GM19193 (cell line): ENCODE data around the gene MEGF11.

ENCODE experiments used
- POLR2A ChIP-seq: IDR thresholded peaks from 4 replicates; pipeline ENCODE4 v1.6.1; 2011; ENCODE audit not compliant: insufficient read depth, insufficient read length; ENCODE audit errors: extremely low read depth

The MEGF11 gene

DNA sequence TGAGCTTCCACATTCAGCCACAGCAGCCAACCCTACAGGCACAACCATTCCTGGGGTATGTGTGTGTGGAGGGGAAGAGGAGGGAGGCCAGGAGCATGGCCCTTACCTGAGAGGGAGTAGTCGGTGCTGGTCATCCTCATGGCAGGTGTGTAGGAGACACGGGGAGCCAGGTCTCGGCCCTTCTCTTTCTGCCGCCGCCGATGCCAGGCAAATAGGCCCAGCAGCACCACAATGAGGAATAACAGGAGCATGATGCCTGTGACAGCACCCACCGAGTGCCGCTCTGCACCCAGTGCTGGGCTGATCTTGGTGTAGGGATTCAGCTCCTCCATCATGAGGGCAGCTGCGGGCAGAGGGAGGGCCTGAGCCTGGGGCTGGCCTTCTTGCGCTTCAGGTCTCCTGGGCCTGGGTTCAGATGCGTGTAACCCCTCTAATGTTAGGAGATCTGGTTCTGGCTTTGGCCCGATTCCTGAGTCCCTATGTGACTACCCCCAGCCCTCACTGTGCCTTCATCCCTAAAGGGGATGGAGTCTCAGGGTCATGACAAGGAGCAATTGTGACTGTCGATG lies 339.8 kb downstream of the MEGF11 start:
- TF ChIP-seq POLR2A, result no peak

GRCh38 chr15:65912235-65912634 lies 341.3 kb downstream of the MEGF11 start:
- TF ChIP-seq POLR2A, result no peak

- no peak for TF ChIP-seq POLR2A
These were observed 343.2 kb downstream of the MEGF11 start for GRCh38 chr15:65910341-65910740.

DNA sequence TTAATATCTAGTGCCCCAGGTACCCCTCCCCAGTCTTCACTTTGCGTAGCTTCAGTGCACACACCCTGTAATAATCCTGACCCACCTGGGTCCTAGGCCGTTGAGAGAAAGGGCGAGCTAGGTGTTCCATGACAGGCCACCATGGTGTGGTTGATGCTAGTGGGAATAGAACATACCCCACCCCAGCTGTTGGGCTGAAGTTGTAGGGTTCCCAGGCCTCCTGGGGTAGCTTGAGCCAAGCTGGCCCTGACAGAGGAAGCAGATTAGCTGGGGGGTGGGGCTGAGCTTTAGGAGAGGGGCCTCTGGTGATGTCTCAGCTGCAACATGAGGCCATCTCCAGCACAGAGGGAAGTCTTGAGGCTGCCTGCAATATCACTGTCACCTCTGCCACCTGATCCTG lies 343.7 kb downstream of the MEGF11 start:
- TF ChIP-seq POLR2A, result no peak

- no peak for TF ChIP-seq POLR2A
These were observed 344.7 kb downstream of the MEGF11 start for GRCh38 chr15:65908876-65909275.

- no peak for TF ChIP-seq POLR2A
These were observed 345.9 kb downstream of the MEGF11 start for GRCh38 chr15:65907661-65908060.

DNA sequence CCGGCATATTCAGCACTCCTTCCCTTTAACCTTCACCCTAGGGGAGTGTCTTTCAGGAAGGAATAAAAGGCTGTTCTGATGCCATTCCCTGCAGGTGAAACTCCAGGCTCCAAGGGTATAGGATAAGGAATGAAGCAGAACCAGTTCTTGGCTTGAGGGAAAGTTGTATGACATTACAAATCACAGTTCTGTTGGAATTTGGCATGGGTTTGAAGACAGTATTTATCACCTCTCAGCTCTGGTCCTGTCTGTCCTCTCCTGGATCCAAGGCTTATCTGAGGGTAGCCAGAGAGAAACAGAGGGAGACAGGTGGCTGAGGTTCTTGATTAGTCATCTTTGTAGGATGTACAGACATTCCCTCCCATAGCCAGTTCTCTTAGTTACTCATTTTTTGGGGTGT lies 347.2 kb downstream of the MEGF11 start:
- no peak for TF ChIP-seq POLR2A

DNA sequence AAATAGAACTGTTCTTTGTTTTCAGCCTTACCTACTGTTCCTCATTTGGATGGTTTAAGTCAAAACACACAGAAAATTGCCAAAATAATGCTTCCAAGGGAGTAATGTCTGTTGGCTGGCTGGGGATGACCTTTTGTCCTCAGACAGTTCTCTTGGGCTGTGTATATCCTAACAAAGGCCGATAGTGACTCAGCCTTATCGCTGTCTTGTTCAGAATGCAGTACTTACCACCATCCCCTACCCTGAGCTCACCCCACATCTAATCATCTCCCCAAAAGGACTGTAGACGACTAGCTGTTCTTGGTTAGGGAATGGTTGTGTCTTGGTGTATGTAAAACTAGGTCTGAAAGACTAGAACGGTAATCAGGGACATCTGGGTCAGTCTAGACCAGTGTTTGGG lies 349.2 kb downstream of the MEGF11 start:
- TF ChIP-seq POLR2A, result no peak

DNA sequence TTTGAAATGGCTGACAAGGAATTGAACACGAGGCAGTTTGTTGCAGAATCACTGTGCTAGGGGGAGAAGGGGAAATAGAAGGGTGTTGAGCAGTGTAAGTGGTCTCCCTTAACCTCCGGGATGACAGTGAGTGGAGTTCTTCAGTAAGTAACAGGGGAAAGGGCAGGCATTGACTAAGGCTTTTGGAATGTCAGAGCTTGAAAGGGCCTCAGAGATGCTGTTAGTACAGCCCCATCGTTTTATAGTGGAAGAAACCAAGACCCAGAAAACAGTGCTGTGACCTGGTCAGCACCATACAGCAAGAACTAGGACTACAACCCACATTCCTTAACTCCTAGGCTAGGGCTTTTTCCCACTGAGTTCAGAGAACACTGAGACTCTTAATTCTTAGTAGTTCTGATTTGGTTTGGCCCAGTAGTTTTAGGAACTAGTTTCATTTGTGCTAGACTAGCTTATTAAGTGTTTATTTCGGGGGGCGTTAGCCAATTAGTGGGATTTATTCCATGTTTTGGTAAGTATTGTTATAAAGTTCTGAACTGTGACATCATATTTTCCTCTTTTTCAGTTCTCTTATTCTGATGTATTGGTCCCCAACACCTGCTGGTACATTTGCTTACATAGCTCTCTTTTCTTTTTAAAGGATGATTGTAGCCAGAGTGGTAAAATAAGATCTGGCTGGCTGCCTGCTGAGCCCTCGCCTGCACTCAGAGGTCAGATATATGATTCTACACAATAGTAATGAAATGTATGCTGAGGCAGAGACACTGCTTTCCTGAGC lies 350.1 kb downstream of the MEGF11 start:
- TF ChIP-seq POLR2A, result no peak

- peak; percentile 17 for TF ChIP-seq POLR2A
These were observed 351.2 kb downstream of the MEGF11 start for GRCh38 chr15:65902373-65902772.

DNA sequence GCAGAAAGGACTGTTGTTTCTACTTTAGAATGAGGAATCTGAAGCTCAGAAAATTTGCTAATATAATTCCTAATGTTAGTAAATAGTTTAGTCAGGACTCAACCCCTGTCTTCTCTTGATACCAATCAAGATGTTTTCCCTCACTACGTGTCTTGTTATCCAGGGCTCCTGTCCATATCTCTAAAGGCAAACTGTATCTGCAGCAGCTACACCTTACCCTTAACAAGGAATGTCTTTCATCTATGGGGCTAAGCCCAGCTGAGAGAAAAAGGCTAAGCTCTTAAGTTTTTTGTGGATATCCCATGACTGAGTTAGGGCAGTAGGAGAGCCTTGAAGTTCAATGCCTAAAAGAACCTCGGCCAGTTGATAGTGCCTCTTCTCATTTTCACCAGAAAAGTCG lies 351.7 kb downstream of the MEGF11 start:
- TF ChIP-seq POLR2A, result no peak

DNA sequence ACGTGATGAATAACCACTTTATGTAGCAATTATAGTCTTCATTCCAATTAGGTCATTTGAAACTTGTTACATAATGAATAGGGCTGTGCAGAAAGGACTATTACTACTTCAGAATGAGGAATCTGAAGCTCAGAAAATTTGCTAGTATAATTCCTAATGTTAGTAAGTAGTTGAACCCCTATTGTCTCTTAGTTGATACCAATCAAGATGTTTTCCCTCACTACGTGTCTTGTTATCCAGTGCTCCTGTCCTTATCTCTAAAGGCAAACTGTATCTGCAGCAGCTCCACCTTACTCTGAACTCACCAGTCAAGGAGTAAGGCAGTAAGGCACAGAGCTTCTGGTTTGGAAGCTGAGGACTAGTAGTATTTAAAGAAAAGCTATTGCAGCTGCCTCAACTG lies 352.2 kb downstream of the MEGF11 start:
- TF ChIP-seq POLR2A, result no peak

GRCh38 chr15:65900488-65900887 lies 353.1 kb downstream of the MEGF11 start:
- TF ChIP-seq POLR2A, result no peak

DNA sequence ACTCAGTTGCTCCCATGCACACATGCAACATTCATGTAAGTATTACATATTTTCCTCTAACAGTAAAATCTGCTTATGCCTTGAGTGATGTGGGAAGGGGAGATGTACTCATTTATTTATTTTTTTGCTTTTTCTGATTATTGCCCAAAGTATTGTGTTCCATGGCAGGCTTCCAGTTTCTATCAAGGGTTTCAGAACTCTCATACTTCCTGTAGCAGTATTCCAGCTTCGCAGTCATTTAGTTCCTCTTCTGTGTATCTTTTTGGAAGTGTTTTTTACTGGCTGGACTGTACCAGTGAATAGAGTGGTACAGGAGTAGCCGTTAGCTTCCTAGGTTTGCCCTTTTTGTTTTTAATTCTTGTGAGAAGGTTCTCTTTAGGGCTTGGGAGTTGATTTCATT lies 357.3 kb downstream of the MEGF11 start:
- TF ChIP-seq POLR2A, result no peak

DNA sequence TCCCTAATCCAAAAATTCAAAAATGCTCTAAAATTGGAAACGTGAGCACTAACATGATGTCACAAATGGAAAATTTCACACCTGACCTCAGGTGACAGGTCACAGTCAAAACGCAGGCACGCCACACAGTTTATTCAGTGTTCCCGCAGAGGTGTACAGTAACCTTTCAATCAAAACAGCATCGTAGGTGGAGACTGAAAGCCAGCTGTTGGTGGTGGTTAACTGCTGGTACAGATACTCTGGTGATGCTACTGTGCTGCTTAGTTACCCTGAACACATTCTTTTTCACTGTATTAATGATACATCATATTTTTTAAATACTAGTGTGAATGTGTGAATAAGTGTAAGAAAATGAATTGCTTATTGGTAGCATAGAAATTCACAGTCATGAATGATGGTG lies 360.5 kb downstream of the MEGF11 start:
- no peak for TF ChIP-seq POLR2A

DNA sequence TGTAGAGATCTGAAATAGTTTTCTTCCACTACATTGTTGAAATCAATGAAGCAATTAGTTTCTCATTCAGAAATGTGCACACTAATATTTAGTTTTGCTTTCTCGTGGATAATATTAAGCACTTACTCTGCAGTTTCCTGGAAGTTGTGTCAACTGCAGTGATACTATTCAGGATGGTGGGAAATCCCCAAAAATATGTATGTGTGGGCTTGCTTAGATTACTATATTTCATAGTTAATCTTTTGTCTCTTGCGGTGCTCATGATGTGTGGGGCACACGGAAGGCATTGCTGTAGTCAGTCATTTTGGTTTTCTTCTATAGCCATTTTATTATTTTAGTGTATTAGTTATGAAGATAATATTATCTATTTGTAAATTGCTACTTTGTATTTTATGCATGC lies 364.6 kb downstream of the MEGF11 start:
- no peak for TF ChIP-seq POLR2A
